SK-N-SH treated with all-trans-retinoic acid at 6 μM for 48 hours (cell line): ENCODE results near the gene ORC2.

Experiments used
- CSRNP3 ChIP-seq: fragments of 250-450 bp; sonication (Bioruptor Pico); IDR thresholded peaks from 2 replicates; pipeline ENCODE4 v1.5.1; 2021; ENCODE audit warnings: mild to moderate bottlenecking, moderate library complexity
- OSR1 ChIP-seq: fragments of 250-450 bp; sonication (Bioruptor Pico); IDR thresholded peaks from 2 replicates; pipeline ENCODE4 v1.8.0; 2022; ENCODE audit warnings: moderate library complexity, mild to moderate bottlenecking, inconsistent platforms
- RARB ChIP-seq: fragments of 250-450 bp; sonication (Bioruptor Pico); IDR thresholded peaks from 2 replicates; pipeline ENCODE4 v1.8.0; 2021; ENCODE audit warnings: mild to moderate bottlenecking, moderate library complexity
- TCF4 ChIP-seq: fragments of 250-450 bp; sonication (Bioruptor Pico); IDR thresholded peaks from 2 replicates; pipeline ENCODE4 v1.8.0; 2021; ENCODE audit warnings: mild to moderate bottlenecking, moderate library complexity, borderline replicate concordance
- ZFP30 ChIP-seq: fragments of 450-650 bp; formaldehyde crosslinking; IDR thresholded peaks from 2 replicates; pipeline ENCODE4 v1.5.0; 2022; ENCODE audit warnings: mild to moderate bottlenecking, moderate library complexity

GRCh38 chr2:200976710-200977109, 13.2 kb upstream of the ORC2 start:
- TF ChIP-seq TCF4 (no peak), OSR1 (no peak), ZFP30 (CRISPR knock-in tag) (no peak), CSRNP3 (no peak), RARB (no peak)
